HG03103 (cell line): ENCODE results near the gene ZNF837.
"Not testable (repeated sequence)": the region's sequence is repeated elsewhere in the genome, so short reads cannot be mapped to it uniquely, and the experiment has no call there.

Experiments used
- ATAC-seq: cut with Tn5 transposase; IDR thresholded peaks from one replicate; pipeline ENCODE4 v1.9.1; 2021; ENCODE audit warnings: low read depth; ENCODE audit not compliant: unreplicated experiment

ZNF837 gene

DNA sequence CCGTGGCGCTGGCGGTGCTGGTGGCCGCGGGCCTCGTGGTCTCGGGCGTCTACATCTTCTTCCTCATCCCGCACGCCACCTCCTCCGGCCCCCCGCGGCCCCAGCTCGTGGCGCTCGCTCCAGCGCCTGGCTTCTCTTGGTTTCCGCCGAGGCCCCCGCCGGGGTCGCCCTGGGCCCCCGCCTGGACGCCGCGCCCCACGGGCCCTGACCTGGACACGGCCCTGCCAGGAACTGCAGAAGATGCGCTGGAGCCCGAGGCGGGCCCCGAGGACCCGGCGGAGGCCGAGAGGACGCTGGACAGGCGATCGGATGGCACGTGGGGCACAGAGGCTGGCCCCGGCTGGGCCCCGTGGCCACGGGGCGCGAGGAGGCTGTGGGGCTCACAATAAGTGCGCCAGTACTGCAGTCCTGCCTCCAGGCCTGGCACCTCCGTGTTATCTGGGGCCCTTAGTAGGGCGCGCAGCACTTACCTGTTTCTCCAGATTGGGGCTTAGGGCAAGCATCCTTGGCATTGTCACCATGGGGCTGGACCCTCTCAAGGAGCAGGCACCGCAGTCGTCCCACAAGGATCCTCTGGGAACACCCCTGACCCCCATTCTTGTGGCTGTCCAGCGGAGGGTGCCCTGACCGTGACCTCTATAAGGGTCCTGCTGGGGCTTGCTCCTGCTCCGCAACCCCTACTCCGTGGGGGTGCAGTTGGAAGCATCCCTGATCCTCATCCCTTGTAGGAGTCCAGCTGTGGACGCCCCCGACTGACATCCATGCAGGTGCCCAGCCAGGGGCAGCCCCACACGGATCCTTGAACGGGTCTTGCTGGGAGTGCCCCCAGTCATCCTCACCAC is 16.1 kb upstream of the ZNF837 start:
- ATAC-seq = no peak

DNA sequence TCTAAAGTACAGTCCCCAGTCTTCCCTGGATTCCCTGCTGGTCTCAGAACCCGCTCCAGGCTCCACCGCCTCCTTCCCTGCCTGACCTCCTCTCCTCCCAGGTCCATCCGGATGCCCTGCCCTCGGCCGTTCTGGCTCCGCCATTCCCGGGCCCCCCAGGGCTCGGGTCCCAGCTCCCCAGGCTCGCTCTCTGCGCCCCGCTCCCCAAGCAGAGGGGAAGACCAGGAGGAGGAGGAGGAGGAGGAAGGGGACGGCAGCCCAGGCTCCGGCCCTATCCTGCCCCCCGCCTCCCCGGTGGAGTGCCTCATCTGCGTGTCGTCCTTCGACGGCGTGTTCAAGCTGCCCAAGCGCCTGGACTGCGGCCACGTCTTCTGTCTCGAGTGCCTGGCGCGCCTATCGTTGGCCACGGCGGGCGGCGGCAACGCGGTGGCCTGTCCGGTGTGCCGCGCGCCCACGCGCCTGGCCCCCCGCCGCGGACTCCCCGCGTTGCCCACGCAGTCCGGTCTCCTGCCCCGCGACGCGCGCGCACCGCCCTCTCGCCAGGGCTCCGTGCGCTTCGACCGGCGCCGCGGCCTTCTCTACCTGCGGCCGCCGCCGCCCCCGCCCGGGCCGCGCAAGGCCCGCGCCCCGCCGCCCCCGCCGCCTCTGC is 15.3 kb upstream of the ZNF837 start:
- ATAC-seq = no peak

DNA sequence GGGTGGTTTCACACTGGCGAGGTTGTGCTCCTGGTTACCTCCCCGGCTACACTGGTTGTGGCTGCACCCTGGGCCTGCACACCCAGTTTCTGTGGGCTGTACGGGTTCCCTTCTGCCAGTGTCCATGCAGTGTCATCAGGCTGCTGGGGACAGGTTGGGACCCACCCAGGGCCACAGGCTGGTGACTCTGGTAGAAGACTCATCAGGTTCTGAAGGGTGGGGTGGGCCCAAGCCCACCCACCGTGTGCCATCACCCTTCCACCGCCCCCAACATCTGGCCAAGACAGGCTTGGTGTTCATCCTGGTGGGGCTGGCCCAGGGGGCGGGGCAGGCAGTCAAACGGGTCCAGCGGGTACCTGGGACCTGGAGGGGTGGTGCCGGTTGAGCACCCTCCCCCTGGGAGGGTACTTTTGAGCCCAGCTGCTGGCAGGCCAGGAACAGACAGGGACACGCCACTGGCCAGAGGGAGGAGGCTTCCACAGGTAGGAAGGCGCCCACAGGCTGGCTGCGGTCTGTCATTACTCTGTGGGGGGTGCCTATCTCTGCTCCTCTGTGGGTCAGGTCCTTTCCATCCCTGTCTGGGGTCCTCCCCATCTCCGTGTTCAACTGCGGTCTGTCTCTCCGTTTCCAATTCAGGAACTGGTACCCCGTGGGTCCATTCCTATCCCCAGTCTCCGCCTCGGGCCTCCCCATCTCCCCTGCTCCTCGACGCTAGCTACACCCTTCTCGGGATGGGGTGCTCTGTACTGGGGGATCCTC is 14.6 kb upstream of the ZNF837 start, which contains the start of gene RNF225:
TSS of gene RNF225 (plus strand) at position 437 of the 759 bp plus-strand sequence. CDS start 434 bp downstream, outside the sequence.
- ATAC-seq = no peak

DNA sequence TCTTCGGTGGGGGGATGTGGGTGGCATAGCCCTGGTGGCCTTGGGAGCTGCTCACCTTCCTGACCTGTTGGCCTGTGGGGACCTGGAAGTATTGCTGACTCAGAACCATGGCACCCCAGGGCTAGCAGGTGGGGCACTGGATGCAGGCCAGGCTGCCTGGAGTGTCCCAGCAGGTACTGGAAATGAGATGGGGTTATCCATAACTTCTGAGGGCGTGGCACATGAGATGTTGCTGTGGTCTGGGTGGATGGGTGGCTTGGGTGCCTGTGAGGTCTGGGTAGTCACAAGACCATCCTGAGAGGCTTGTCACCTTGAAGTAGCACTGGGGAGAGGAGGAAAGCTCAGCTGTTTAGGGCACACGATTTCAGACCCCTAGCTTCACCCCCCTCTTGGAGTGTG is 14.0 kb upstream of the ZNF837 start:
- no peak for ATAC-seq

DNA sequence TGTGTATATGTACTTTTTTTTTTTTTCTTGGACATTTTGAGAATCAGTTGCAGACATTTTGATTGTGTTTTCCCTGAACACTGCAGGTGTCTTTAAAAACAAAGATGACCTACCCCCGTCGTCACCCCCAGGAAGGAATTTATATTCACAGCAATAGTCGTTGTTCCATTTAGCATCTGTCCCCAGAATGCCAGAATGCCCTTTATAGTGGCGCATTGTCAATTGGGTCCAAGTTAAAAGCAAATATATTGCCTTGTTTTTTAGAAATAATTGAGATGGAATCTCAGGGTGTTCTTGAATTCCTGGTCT is 12.8 kb upstream of the ZNF837 start:
- no peak for ATAC-seq

DNA sequence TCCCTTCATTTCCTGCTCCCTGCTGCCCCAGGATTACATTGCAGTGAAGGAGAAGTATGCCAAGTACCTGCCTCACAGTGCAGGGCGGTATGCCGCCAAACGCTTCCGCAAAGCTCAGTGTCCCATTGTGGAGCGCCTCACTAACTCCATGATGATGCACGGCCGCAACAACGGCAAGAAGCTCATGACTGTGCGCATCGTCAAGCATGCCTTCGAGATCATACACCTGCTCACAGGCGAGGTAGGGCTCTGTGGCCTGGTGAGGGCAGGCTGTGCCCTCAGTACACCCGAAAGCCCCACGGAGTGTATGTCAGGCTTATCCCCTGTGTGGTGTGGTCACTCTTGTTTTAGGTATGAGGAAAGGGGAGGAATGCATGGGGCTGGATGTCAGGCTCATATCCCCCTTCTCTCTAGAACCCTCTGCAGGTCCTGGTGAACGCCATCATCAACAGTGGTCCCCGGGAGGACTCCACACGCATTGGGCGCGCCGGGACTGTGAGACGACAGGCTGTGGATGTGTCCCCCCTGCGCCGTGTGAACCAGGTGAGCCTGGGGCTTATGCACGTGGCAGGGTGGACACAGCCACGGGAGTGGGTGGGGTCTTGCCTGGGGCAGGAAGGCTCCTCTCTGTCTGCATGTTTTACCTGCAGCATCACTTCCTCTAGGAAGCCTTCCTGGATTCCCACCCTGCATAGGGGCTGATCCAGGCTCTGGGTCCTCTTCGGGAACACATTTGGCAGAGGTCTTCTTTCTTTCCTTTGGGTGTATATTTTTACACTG is 12.3 kb upstream of the ZNF837 start:
- ATAC-seq = no peak

DNA sequence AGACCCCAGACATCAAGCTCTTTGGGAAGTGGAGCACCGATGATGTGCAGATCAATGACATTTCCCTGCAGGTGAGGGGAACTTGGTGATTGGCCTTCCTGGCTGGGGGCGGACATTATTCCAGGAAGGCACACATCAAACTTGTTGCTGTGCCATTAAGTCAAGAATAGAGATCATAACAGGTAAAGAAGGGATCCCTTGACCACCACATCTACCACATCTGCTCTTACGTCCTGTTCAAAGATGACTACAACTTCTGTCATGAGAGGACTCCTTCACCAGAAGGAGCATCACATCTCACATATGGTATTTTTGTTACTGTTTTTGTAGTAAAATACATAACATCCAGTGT is 7.3 kb upstream of the ZNF837 start:
- no peak for ATAC-seq

DNA sequence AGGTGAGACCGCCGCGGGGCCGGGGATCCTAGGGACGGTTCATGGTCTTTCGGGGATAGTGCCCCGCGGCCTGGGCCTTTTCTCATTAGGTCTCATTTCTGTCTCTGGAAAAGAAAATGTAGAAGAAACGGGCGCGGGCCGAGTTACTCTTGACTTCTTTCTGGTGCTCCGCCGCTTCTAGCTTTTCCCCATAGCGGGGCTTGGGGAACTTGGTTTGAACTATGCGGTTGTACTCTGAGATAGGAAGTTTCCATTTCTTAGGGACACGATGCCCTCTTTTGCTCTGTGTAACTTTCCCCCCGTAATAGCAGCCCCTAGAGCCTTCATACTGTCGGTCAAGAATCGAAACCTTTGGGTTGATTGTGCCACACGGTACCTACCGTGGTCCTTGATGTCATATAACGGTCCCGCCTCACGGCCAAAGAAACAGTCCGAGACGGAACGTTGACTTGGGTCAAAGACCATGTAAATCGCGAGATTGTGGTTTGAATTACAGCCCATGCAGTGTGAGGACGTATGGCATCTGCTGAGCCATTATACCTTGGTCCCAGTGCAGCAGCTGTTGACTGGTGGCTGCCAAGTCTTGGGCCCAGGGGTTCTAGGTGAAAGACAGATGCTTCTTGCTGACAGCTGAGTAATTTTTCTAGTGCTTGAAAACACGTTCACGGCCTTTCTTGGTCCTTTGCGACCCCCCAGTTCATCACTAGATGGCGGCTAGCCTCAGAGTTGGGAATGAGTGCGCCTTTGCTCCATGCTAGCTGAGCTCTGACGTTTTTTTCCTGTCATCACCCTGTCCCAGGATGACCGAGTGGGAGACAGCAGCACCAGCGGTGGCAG is 6.7 kb upstream of the ZNF837 start:
- ATAC-seq = no peak

DNA sequence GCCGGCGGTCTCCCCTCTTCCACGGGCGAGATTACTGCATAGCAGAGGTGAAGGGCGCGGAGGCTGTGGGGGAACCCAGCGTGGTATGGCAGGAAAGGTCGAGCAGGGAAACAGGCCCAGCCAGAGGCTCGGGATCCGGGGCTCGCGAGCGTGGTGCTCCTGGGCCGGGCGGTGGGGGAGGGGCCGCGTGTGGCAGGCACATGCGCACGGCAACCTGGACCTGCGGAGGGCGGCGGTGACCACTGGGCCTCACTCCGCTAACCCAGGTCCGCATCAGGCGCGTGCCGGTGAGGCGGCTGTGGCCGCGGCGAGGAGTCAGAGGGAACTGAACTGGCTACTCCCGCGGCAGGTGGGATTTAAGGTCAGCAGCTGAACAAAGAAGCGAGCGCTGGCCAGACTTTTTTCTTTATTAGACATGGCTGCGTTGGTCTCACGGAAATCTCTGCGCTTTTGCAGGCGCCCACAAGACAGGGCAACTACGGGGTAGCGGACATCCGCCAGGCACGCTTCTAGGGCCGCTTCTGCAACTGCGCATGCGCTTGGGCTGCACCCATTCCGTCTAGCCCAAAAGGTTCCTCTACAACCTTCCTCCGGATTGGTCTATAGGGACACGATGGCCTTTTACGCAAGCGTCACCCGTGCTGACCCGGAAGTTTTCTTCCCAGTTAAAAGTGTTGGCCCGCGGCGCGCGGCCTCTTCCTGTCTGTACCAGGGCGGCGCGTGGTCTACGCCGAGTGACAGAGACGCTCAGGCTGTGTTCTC is 5.9 kb upstream of the ZNF837 start, which contains the start of gene RPS5:
TSS of gene RPS5 (plus strand) at position 694 of the 762 bp plus-strand sequence. CDS start 869 bp downstream, outside the sequence.
- ATAC-seq = peak; percentile 82

DNA sequence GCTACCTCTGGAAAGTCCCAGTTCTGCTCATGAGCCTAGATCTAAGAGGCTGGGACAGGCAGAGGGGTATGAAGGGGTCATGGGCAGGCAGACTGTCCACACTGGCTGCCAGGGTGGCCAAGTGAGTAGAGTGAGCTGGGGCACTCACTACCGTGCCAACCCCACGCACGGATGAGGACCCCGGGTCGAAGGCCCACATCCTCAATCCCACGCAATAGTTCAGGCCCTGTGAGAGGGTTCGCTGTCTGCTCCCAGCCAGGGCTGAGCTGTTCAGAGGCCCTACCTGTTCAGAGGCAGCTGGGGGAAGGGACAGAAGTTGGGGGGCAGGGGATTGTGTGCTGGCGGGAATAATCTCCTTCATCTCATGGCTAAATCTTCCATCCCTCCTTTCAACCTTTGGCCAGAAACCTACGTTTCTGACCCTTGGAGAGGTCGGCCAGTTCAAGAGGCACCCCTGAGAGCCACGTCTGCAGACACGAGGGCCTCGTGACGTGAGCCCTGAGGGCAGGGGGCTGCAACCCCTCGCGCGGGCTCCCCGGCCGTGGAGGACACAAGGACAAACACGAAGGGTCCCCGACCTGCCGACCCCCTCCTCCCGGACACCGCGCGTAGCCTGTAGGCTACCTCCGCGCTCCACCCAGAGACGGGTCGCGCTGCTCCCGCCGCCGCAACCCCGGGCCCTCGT is 5.2 kb upstream of the ZNF837 start:
- ATAC-seq = peak; percentile 3

DNA sequence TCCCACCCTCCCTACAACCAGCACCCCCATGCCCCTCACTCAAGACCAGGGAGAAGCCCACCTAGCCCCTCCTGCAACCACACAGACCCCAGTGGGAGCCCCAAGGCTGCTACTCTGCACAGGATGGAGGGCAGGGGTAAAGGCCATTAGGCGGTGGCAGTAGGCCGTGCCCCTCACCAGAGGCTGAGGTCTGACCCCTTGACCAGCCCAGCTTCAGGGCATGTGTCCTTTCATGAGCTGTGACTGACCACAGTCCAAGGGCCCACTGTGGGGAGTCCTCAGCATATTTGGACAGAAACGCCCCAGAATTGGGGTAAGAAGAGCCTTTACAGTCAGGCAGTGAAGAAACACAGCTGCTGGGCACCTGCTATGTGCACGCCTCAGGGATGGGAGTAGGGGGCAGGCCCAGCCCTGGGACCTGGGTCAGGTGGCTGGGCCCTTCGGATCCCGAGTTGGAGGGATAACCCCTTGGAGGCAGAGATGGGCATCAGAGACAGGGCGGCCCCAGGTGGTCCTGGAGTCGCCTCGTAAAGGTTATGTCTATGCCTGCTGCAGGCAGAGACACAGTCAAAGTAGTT is 4.6 kb upstream of the ZNF837 start:
- ATAC-seq = no peak

DNA sequence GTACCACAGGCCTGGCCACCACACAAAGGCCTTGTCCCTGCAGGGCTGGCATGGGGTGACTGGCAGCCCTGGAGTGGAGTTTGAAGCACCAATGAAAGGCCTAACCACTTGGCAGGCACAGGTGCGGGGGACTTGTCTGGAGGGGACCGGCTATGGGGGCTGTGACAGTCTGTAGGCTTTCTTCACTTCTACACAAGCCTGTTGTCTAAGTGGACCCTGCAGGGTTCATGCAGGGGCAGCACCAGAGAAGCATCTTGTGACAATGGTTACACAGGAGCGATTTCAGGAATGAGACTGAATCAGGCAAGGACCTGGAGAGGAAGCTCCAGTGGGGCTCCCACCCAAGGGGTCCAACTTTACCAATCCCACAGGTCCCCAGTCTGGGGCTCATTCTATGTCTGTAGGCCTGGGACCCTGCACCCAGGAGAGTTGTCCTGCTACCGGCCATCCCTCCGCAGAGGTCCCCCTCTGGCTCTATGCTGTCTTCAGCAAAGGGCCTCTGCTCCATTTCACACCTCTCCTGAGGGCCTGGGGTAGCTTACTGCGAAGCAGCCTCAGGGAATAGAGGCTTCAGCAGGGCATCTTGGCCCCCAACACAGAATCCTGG is 2.3 kb upstream of the ZNF837 start:
- no peak for ATAC-seq

DNA sequence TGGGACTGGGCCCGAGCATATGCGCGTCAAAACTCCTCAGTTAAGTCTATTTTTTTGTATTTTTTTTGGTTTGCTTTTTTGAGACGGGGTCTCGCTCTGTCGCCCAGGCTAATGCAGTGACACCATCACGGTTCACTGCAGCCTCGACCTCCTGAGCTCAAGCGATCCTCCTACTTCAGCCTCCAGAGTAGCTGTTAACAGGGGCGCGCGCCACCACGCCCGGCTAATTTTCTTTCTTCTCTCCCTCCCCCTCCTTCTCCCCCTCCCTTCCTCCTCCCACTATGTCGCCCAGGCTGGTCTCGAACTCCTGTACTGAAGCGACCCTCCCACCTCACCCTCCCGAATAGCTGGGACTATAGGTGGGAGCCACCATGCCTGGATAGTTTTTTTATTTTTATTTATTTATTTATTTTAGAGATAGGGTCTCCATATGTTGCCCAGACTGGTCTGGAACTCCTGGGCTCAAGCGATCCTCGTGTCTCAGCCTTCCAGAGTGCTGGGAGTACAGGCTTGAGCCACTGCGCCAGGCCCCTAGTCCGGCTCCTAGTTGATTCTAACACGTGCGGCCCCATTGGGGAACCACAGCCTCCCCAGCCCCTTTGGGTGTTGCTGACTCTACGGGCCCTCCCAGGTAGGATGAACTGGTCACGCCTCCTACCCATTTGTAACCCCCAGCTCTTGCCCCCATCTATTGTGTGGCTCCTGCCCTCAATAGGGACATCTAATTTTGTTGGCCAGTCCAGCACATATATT is 806 bp upstream of the ZNF837 start:
- ATAC-seq = no peak

DNA sequence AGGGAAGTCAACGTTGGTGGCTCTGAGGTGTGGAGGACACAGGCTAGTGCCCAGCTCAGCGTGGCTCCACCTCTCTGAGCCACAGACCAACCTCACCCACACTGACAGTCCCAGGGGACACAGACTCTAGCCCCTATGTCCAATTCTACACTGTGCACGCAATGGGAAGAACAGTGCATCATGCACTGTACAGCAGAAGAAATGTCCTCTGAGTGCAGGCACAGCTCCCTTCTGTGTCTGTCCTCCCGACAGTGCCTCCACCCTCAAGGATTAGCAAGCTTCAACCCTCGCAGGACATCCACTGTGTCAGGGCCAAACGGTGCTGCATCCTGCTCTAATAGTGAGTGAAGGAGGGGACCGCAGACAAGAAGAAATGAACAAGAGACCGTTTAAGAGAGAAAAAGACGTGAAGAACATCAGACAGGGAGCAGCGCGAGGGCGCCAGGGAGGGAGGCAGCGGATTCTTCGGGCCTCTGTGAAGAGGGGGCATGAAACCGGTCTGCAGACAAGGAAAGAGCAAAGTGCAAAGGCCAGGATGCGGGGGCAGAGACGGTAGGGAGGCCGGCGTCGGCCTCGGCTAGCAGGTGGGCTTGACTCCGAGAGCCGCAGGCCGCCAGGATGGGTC is 681 bp downstream of the ZNF837 start:
- ATAC-seq = no peak

DNA sequence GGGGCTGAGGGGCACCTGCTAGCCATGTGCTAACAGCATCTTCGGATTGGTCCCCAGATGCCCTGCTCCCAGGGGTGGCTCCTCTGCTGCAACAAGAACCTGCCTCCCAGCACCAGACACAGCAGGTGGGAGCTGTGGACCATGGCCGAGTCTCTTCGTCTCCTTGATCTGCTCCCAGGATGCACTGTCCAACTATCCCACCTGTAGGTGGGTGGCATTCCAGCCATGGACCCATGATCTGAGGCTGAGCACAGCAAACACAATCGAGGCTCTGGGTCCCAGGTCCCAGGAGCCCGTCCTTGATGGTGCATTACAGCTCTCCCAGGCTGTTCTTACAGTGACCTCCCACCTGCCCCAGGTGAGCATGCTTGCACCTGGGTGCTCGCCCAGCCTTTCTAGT is 1.6 kb downstream of the ZNF837 start:
- no peak for ATAC-seq

DNA sequence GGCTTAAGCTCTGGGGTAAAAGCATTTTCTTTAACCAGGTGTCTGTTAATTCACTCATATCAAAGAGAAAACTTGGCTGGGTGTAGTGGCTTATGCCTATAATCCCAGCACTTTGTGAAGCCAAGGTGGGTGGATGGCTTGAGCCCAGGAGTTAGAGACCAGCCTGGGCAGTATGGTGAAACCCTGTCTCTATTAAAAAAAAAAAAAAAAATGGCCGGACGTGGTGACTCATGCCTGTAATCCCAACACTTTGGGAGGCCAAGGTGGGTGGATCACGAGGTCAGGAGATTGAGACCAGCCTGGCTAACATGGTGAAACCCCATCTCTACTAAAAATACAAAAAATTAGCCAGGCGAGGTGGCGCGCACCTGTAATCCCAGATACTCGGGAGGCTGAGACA is 4.1 kb downstream of the ZNF837 start:
- ATAC-seq = not testable (repeated sequence)

DNA sequence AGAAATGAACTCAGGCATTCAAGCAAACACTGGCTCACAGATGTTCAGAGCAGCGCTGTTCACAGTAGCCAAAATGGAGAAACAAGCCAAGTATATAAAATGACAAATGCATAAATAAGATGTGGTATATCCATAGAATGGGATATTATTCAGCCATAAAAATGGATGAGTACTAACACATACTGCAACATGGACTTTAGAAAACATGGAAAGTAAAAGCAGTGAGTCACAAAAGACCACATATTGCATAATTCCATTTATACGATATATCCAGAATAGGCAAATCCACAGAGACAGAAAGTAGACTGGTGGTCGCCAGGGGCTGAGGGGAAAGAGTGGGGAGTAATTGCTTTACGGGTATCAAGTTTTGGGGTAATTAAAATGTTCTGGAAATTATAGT is 6.6 kb downstream of the ZNF837 start:
- ATAC-seq = no peak
